Activated CD8-positive, alpha-beta memory T cell treated with anti-CD3 and anti-CD28 coated beads, Interleukin-2, amount 50 U/mL, for 24 hours (primary cell): Measurements from ENCODE around the gene TMEM150C.

Source experiments
- DNase-seq: peaks from one replicate; pipeline ENCODE4 v3.0.0-alpha.2; 2020; ENCODE audit errors: extremely low read depth

Gene TMEM150C

GRCh38 chr4:82561786-82562563 lies at the start of gene TMEM150C:
TMEM150C (minus strand) TSS chr4:82561988; CDS start chr4:82504657, 57,331 bp downstream.
- DNase-seq: no peak

DNA sequence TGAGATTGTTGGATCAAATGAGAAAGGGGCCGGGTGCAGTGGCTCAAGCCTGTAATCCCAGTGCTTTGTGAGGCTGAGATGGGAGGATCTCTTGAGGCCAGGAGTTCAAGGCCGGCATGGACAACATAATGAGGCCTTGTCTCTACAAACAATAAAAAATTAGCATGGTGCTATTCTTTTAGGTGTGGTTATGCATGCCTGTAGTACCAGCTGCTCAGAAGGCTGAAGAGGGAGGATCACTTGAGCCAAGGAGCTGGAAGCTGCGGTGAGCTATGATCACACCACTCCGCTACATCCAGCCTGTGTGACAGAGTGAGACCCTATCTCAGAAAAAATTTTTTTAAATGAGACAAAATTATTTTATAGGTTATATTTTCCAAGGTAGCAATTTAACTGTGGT lies 49.7 kb upstream of the TMEM150C start:
- no peak for DNase-seq

- no peak for DNase-seq
Observed at GRCh38 chr4:82610041-82610440, 48.3 kb upstream of the TMEM150C start.

- DNase-seq: no peak
Observed at GRCh38 chr4:82606622-82607021, 44.8 kb upstream of the TMEM150C start.

GRCh38 chr4:82604522-82604921 lies 42.7 kb upstream of the TMEM150C start:
- DNase-seq: no peak

- no peak for DNase-seq
Observed at GRCh38 chr4:82601242-82602015, 39.6 kb upstream of the TMEM150C start.

DNA sequence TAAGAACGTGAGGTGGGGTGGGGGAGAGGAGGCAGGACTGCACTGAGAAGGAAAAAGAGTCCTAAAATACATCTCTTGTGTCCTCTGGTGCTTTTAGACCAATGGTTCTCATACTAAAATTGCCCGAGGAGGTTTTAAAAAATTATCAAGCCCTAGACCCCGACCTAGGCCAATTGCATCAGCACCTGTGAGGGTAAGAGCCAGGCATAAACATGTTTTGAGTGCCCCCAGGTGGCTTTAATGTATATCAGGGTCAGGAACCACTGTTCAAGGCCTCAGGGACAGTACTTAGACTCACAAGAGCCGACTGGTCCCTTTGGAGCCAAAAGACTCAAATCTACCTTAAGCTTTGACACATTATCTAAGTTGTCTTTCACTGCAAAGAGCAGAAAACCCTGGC lies 37.5 kb upstream of the TMEM150C start:
- DNase-seq: no peak

- DNase-seq: no peak
Observed at GRCh38 chr4:82594456-82594855, 32.7 kb upstream of the TMEM150C start.

GRCh38 chr4:82593411-82593810 lies 31.6 kb upstream of the TMEM150C start:
- no peak for DNase-seq

- no peak for DNase-seq
Observed at GRCh38 chr4:82592639-82593038, 30.9 kb upstream of the TMEM150C start.

- DNase-seq: no peak
Observed at GRCh38 chr4:82591592-82591991, 29.8 kb upstream of the TMEM150C start.

DNA sequence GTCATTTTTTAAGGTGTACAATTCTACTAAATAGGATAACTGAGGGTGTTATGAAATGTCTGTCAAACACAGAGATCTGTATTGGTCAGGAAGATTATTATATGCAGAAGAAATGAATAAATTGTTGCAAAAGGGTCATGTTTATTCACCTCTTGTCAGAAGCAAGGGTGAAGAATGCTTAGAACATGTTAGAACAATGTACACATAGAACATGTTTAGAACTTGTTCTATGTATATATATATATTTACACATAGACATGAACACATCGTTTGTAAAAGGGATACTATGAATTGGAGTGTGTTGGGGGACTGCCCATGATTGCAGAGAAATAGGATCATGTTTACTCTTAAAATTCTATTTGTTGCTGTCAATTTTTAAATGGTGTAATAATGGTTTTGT lies 28.0 kb upstream of the TMEM150C start:
- no peak for DNase-seq

GRCh38 chr4:82588771-82589270 lies 27.0 kb upstream of the TMEM150C start:
- no peak for DNase-seq

GRCh38 chr4:82587826-82588540 lies 26.2 kb upstream of the TMEM150C start:
- DNase-seq: no peak

- no peak for DNase-seq
Observed at GRCh38 chr4:82585690-82586435, 24.1 kb upstream of the TMEM150C start.

DNA sequence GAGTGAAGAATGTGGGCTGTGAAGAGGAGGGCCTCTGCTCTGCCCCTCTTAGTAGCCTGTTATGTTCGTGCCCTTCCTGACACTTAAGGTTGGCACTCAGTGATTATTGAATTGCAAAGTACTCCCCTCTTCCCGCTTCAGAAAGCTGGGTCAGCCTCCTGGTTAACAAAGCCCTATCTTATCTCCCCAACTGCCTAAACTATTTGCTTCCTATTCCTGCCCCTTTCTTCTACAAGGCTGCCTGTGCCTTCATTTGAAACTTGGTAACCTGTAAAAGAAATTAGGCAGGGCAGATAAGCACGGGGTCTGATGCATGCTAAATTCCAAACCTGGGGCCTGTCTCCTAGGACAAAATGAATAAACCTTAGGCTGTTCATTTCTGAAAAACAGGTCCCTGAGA lies 23.1 kb upstream of the TMEM150C start:
- no peak for DNase-seq

DNA sequence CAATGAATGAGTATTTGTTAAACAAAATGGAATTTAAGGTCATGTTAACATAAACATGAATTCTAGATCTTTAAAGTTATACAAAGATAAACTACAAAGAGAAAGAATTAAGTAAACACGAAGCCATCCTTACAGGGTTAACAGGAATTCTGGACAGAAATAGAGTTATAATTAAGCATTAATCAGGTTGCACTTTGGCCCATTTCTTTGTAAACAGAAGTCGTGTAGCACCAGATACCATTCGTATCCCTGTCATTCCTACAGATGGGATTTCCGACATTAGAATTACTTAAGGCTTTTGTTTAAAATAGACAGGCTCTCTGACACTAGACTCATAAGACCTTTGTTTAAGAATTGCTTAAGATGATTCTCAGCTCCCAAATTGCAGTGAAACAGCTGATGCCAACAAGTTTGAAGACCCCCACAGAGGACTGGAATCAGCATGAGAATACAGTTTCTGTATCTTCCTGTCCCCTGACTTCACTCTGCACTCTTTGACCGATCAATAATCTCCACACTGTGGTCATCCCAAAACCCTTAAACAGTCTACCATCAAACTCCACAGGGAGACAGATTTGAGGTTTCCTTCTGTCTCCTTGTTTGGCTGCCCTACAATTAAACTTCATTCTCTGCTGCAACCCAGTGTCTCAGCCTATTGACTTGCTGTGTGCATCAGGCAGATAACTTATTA lies 22.3 kb upstream of the TMEM150C start:
- DNase-seq: no peak

- DNase-seq: no peak
Observed at GRCh38 chr4:82579932-82580331, 18.1 kb upstream of the TMEM150C start.

GRCh38 chr4:82578935-82579334 lies 17.1 kb upstream of the TMEM150C start:
- no peak for DNase-seq

- no peak for DNase-seq
Observed at GRCh38 chr4:82577451-82577850, 15.7 kb upstream of the TMEM150C start.

- DNase-seq: no peak
Observed at GRCh38 chr4:82569727-82570126, 7.9 kb upstream of the TMEM150C start.
